Mononuclear cell (primary cell): ENCODE results near the gene DBNDD1. TPM values are rescaled to one million over a fixed set of nuclear protein-coding genes. Genes with fewer than 3 reads are reported as not detected.
A peak's percentile ranks its signal among the peaks of the same experiment; 100 is the strongest.

Source experiments
- H3K27me3 ChIP-seq: 2 replicates; pipeline ENCODE4 v1.6.0; 2011; ENCODE audit warnings: low read length, control low read depth; ENCODE audit not compliant: insufficient read depth
- H3K4me1 ChIP-seq: 2 replicates; pipeline ENCODE4 v1.5.1; 2011; ENCODE audit warnings: mild to moderate bottlenecking, low read length, control low read depth; ENCODE audit not compliant: insufficient read depth
- H3K4me3 ChIP-seq: 2 replicates; pipeline ENCODE4 v1.5.1; 2011; ENCODE audit warnings: mild to moderate bottlenecking, low read length, moderate library complexity
- H3K9me3 ChIP-seq: 2 replicates; pipeline ENCODE4 v1.5.1; 2011; ENCODE audit warnings: low read depth, mild to moderate bottlenecking, control low read depth, low read length
- total RNA-seq: library from RNA; depleted of rRNA; stranded (reverse); fragments of >200 nt; gene quantifications from one replicate; pipeline ENCODE4 v1.2.3, GENCODE V29; 2012

Gene DBNDD1
- total RNA-seq, 1 donor: 1.8 TPM

DNA sequence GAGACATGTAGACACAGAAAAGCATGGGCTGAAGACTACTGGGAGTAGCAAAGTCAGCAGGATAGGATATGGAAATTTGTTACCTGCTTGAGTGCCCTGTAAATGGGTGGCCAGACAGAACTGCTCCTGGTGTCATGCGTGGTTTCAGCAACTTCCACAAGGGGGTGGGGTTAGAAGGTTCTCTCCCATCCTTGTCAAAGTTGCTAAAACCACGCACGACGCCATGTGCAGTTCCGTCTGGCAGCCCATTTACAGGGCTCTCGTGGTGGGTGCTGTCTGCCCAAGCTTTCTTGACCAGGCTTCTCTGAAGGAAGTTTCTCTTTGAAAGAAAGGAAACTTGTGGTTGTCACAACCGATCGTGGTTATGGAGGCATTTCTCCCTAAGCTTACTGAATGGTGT lies 6.9 kb upstream of the DBNDD1 start:
- H3K27me3 ChIP-seq: no peaks in the 10 kb centered on the region
- H3K4me3 ChIP-seq: no peak overlapping the region
- H3K4me1 ChIP-seq: peaks cover 30% of the 10 kb centered on the region
- no peaks in the 10 kb centered on the region for H3K9me3 ChIP-seq

GRCh38 chr16:90023078-90023447 lies 3.8 kb upstream of the DBNDD1 start:
- peak overlapping the region; percentile 43 for H3K4me3 ChIP-seq
- peaks cover 8% of the 10 kb centered on the region for H3K27me3 ChIP-seq
- peaks cover 42% of the 10 kb centered on the region for H3K4me1 ChIP-seq
- H3K9me3 ChIP-seq: no peaks in the 10 kb centered on the region

GRCh38 chr16:90022209-90023077 lies 3.2 kb upstream of the DBNDD1 start:
- Histone ChIP-seq H3K4me1 (peaks cover 42% of the 10 kb centered on the region), H3K4me3 (peak overlapping the region; percentile 43), H3K27me3 (peaks cover 13% of the 10 kb centered on the region), H3K9me3 (no peaks in the 10 kb centered on the region)

GRCh38 chr16:90020838-90021382 lies 1.7 kb upstream of the DBNDD1 start:
- H3K9me3 ChIP-seq: no peaks in the 10 kb centered on the region
- peaks cover 35% of the 10 kb centered on the region for H3K4me1 ChIP-seq
- H3K4me3 ChIP-seq: no peak overlapping the region
- peaks cover 13% of the 10 kb centered on the region for H3K27me3 ChIP-seq

- no peak overlapping the region for H3K4me3 ChIP-seq
Observed at GRCh38 chr16:90020260-90020837, 1.1 kb upstream of the DBNDD1 start.

GRCh38 chr16:90019543-90020259 lies 445 bp upstream of the DBNDD1 start:
- Histone ChIP-seq H3K4me3 (no peak overlapping the region), H3K27me3 (peaks cover 13% of the 10 kb centered on the region), H3K9me3 (no peaks in the 10 kb centered on the region), H3K4me1 (peaks cover 34% of the 10 kb centered on the region)

More at GRCh38 chr16:90020260-90020837, 1.1 kb upstream of the DBNDD1 start:
- Histone ChIP-seq H3K4me1 (peaks cover 34% of the 10 kb centered on the region), H3K9me3 (no peaks in the 10 kb centered on the region), H3K27me3 (peaks cover 13% of the 10 kb centered on the region)

DNA sequence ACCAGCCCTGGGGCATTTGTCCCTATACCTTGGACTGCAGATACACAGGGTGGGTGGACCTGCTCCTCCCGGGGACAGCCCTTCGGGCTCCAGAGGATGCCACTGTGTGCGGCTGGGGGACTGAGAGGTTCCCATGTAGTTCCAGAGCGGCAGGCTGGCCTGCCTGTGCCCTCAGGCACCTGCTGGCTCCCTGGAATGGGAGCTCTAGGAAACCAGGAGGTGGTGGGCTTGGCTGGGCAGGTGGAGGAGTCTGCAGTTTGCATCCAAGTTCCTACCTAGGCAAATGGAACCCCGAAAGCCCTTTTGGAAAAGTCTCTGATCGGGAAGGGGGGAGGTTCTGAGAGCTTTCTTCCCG lies 982 bp downstream of the DBNDD1 start:
- H3K4me1 ChIP-seq: peaks cover 35% of the 10 kb centered on the region
- H3K27me3 ChIP-seq: peaks cover 13% of the 10 kb centered on the region
- no peaks in the 10 kb centered on the region for H3K9me3 ChIP-seq
- H3K4me3 ChIP-seq: no peak overlapping the region

DNA sequence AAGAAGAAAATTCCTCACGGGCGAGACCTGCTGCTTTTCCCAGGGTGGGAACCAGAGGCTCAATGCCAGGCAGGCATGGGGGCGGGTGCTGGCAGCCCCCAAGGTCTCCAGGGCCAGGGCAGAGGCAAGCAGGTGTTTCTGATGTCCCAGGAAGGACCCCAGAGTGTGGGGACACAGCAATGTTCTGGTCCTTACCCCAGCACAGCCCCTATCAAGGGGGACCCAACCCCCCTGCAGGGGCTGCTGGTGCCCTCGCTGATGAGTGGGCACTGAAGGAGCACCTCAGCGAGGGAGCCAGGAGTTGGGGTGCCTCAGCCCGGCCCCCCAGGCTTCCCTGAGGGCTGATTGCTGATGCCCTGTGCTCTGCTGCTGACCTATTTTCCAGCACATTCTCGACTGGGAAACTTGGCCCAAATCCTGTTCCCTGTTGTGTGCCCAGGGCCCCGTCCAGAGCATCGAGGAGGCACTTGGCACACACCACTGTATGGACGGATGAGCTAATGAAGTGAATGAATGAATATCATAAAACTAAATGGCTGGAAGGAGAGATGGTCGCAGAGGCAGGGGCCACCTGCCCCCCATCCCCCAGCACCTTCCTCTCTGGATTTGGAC lies 2.8 kb downstream of the DBNDD1 start:
- peaks cover 13% of the 10 kb centered on the region for H3K27me3 ChIP-seq
- H3K9me3 ChIP-seq: no peaks in the 10 kb centered on the region
- peaks cover 19% of the 10 kb centered on the region for H3K4me1 ChIP-seq
- no peak overlapping the region for H3K4me3 ChIP-seq

DNA sequence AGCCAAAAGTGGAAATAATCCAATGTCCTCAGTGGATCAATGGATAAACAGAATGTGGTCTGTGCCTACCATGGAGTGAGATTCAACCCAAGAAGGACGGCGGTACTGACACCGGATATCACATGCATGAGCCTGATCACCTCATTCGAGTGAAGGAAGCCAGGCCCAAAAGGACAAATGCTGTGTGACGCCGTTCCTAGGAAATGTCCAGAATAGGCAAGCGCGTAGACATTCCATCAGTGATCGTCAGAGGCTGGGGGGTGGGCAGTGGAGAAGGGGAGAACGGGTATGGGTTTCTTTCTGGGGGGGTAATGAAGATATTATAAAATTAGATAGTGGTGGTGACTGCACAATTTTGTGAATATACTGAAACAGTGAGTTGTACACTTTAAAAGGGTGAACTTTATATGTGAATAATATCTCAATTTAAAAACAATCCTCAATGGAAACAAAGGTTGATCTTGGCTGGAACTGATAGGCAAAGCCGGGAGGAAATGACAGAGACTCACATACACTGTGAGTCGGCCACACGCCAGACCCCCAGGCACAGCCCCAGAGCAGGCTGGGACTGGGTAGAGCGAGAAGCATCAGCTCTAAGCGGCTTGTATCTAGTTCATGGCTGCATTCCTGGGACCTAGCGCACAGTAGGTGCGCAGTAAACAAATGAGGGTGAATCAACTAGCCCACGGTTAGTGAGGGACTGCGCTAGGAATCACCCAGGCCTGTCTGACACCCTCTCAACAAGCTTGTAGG lies 3.5 kb downstream of the DBNDD1 start:
- Histone ChIP-seq H3K4me1 (peaks cover 12% of the 10 kb centered on the region), H3K27me3 (peaks cover 13% of the 10 kb centered on the region), H3K9me3 (no peaks in the 10 kb centered on the region), H3K4me3 (no peak overlapping the region)

- H3K9me3 ChIP-seq: no peaks in the 10 kb centered on the region
- peaks cover 17% of the 10 kb centered on the region for H3K4me1 ChIP-seq
- no peak overlapping the region for H3K4me3 ChIP-seq
- peaks cover 7% of the 10 kb centered on the region for H3K27me3 ChIP-seq
Observed at GRCh38 chr16:90012991-90013745, 6.1 kb downstream of the DBNDD1 start.

GRCh38 chr16:90011908-90012501 lies 7.3 kb downstream of the DBNDD1 start:
- no peak overlapping the region for H3K4me3 ChIP-seq
- H3K27me3 ChIP-seq: no peaks in the 10 kb centered on the region
- peaks cover 17% of the 10 kb centered on the region for H3K4me1 ChIP-seq
- H3K9me3 ChIP-seq: no peaks in the 10 kb centered on the region

DNA sequence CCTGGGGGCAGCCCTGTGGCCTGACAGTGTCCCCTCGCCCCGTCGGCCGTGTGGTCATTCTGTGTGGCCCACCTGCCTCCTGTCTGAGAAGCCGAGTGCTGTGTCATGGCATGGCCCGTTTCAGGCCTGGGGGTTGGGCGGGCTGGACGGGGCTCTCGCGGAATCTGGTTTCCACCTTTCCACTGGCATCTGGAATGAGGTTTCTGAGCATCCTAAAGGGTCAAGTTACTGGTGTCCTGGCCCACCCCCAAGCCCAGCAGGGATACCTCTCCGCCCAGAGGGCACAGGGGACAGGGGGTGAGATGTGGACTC lies 7.8 kb downstream of the DBNDD1 start:
- Histone ChIP-seq H3K9me3 (no peaks in the 10 kb centered on the region), H3K4me1 (peaks cover 17% of the 10 kb centered on the region), H3K27me3 (no peaks in the 10 kb centered on the region), H3K4me3 (no peak overlapping the region)

- no peaks in the 10 kb centered on the region for H3K27me3 ChIP-seq
- H3K9me3 ChIP-seq: no peaks in the 10 kb centered on the region
- peaks cover 17% of the 10 kb centered on the region for H3K4me1 ChIP-seq
- H3K4me3 ChIP-seq: no peak overlapping the region
Observed at GRCh38 chr16:90010676-90011507, 8.4 kb downstream of the DBNDD1 start.
